Measurements from ENCODE around the gene OR6B3. TPM values are rescaled to one million over a fixed set of nuclear protein-coding genes. Genes with fewer than 3 reads are reported as not detected.
"Not testable (repeated sequence)": the region's sequence is repeated elsewhere in the genome, so short reads cannot be mapped to it uniquely, and the experiment has no call there.

OR6B3 gene
- total RNA-seq, 1 experiment from 2014 or later, result not detected

- DNase-seq (ENCODE audit: low spot score), result not testable (repeated sequence)
Observed at GRCh38 chr2:240044096-240044495, 9.2 kb downstream of the OR6B3 start.

GRCh38 chr2:240043279-240043989, 9.9 kb downstream of the OR6B3 start:
- DNase-seq (ENCODE audit: low spot score), result no peak

GRCh38 chr2:240042740-240043139, 10.6 kb downstream of the OR6B3 start:
- DNase-seq (ENCODE audit: low spot score), result no peak

- DNase-seq (ENCODE audit: low spot score), result no peak
Observed at GRCh38 chr2:240041363-240041762, 12.0 kb downstream of the OR6B3 start.

GRCh38 chr2:240037358-240037757, 16.0 kb downstream of the OR6B3 start:
- DNase-seq (ENCODE audit: low spot score), result no peak

- DNase-seq (ENCODE audit: low spot score), result no peak
Observed at GRCh38 chr2:240033330-240033678, 20.0 kb downstream of the OR6B3 start.

- DNase-seq (ENCODE audit: low spot score), result no peak
Observed at GRCh38 chr2:240032406-240033329, 20.7 kb downstream of the OR6B3 start.

- DNase-seq (ENCODE audit: low spot score), result no peak
Observed at GRCh38 chr2:240030379-240031094, 22.8 kb downstream of the OR6B3 start, which contains the start of gene OR6B2. OR6B2 (minus strand) TSS chr2:240030429; CDS start chr2:240030429, 0 bp downstream.

GRCh38 chr2:240024766-240025165, 28.6 kb downstream of the OR6B3 start:
- DNase-seq (ENCODE audit: low spot score), result peak; percentile 4

GRCh38 chr2:240023792-240024191, 29.5 kb downstream of the OR6B3 start:
- DNase-seq (ENCODE audit: low spot score), result no peak

- peak; percentile 63 for DNase-seq (ENCODE audit: low spot score)
Observed at GRCh38 chr2:240021488-240022104, 31.7 kb downstream of the OR6B3 start.

GRCh38 chr2:240018071-240018750, 35.1 kb downstream of the OR6B3 start:
- DNase-seq (ENCODE audit: low spot score), result no peak

- no peak for DNase-seq (ENCODE audit: low spot score)
Observed at GRCh38 chr2:240014327-240014726, 39.0 kb downstream of the OR6B3 start.

GRCh38 chr2:240013343-240013742, 40.0 kb downstream of the OR6B3 start:
- peak; percentile 22 for DNase-seq (ENCODE audit: low spot score)

- no peak for DNase-seq (ENCODE audit: low spot score)
Observed at GRCh38 chr2:240002983-240003382, 50.3 kb downstream of the OR6B3 start.

- no peak for DNase-seq (ENCODE audit: low spot score)
Observed at GRCh38 chr2:240000671-240001070, 52.6 kb downstream of the OR6B3 start.

- no peak for DNase-seq (ENCODE audit: low spot score)
Observed at GRCh38 chr2:239997686-239998409, 55.5 kb downstream of the OR6B3 start.

Data from A172 (cell line).